Measurements from ENCODE around the gene ZFYVE26.
"Not testable (repeated sequence)": the region's sequence is repeated elsewhere in the genome, so short reads cannot be mapped to it uniquely, and the experiment has no call there.

The ZFYVE26 gene

DNA sequence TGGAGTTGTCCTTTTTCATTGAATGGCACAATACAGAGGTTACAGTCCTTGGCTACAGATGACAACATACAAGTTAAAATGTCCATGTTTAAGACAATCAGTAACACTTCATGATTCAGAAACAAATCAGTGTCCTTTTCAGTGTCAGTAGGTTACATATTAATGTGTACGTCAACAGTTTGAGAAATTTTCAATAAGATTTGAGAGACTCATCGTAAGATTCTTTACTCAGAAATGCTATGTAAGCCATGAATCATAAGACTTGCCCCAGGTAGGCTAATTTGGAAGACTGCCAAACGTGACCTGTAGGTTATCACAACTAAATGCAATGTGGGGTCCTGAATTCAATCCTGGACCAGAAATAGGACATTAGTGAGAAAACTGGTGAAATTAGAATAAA is 111.2 kb downstream of the ZFYVE26 start:
- no peak for DNase-seq (ENCODE audit: low read depth)

DNA sequence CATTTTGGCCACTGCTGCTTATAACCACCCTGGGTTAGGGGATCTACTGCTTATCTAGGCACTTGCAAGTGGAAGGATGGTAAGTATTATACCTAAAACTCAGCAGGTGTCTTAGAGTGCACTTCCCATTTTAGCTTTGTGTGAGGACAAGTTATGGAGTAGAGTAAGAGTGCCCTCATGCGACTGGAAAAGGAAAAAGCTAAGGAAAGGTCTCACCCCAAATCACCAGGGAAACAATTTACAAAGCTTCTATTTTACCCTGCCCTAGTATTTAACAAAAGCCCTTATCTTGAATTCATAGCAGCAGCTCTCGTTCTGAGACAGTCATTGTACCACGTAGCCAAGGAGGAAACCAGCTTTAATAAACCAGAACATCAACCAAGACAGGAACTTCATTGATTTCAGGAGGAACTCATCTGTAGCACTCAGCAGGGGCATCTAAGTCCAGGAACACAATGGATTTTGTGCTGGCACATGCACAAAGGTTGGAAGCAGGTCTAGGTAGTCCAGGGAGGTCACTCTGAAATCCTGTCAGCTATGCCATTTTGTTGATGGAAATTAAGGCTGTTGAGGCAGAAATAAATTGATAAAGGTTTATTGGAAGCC is 111.8 kb downstream of the ZFYVE26 start:
- DNase-seq (ENCODE audit: low read depth): peak; percentile 24

DNA sequence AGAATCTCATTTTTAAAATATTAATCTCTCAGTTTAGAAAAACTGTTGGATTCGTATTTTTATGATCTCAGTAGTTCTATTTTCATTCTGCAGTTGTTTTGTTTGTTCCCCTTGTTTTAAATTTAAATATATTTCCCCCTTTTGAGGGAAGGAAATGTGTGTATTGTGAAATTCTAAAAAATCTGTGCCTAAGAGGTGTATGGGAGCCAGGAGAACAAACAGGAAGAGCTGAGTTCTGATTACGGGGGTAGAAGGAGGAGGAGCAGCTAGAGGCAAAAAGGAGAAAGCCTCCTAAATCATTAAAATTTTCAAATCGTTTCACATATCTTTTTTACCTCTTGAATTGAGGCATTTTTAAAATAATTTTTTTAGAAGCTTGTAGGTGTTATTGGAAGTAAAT is 112.4 kb downstream of the ZFYVE26 start:
- DNase-seq (ENCODE audit: low read depth): no peak

DNA sequence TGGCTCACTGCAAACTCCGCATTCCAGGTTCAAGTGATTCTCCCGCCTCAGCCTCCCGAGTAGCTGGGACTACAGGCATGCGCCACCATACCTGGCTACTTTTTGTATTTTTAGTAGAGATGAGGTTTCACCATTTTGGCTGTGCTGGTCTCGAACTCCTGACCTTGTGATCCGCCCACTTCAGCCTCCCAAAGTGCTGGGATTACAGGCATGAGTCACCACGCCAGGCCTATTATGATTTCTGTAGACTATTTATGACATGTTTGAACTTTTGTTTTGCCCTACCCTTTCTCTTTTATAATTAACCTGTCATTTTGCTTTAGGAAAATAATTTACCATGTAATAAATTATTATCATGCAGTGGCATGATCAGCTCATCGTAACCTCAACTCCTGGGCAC is 114.9 kb downstream of the ZFYVE26 start, which contains the start of gene RDH12:
TSS of gene RDH12 (plus strand) at position 395 of the 400 bp plus-strand sequence. CDS start 20,757 bp downstream, outside the sequence.
- DNase-seq (ENCODE audit: low read depth): not testable (repeated sequence)

DNA sequence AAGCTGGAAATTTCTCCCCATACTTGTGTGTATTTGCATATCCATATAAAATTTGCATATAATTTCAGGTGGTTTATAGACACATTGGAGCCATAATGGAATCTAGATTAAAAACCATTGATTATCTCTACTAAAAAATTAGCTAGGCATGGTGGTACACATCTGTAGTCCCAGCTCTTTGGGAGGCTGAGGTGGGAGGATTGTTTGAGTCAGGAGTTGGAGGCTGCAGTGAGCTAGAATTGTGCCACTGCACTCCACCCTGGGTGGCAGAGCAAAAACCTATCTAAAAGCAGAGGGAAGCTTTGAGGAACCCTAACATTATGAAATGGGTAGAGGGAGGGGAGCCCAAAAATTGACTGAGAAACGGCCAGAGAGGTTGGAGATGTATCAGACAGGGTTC is 118.2 kb downstream of the ZFYVE26 start:
- DNase-seq (ENCODE audit: low read depth): no peak

DNA sequence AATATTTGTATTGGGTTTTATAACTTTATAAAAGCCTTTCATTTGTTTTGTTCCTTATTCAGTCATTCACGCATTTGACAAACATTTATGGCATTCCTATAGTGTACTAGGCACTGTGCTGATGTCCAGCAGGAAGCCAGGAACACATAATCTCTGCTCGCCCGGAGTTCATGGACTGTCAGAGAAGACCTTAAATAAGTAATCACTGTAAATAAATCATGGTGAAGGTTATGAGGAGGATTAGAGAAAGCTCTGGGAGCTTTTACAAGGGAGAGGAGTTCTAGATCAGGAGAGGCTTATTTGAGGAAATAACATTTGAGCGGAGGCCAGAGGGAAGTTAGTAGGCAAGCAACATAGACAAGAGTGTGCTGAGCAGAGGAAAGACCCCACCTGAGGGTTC is 119.4 kb downstream of the ZFYVE26 start:
- no peak for DNase-seq (ENCODE audit: low read depth)
